Duodenal mucosa (tissue), 2 donors: ENCODE data around the gene FLYWCH2.

Experiments
- H3K27ac ChIP-seq: one replicate; pipeline ENCODE4 v1.7.0; 2013; ENCODE audit warnings: low read depth, low read length
- H3K27me3 ChIP-seq, 2 donors: one replicate each; pipeline ENCODE4 v1.7.0; 2013; ENCODE audit warnings: low read length in 2 of 2, control low read depth in 1 of 2; ENCODE audit not compliant: insufficient read depth in 2 of 2, control insufficient read depth in 1 of 2
- H3K36me3 ChIP-seq, 2 donors: one replicate each; pipeline ENCODE4 v1.7.0; 2013; ENCODE audit warnings: low read length in 2 of 2, control low read depth in 1 of 2; ENCODE audit not compliant: insufficient read depth in 2 of 2, control insufficient read depth in 1 of 2
- H3K4me1 ChIP-seq, 2 donors: one replicate each; pipeline ENCODE4 v1.7.0; 2013; ENCODE audit warnings: low read length in 2 of 2, control low read depth in 1 of 2; ENCODE audit not compliant: insufficient read depth in 2 of 2, control insufficient read depth in 1 of 2
- H3K4me3 ChIP-seq, 2 donors: one replicate each; pipeline ENCODE4 v1.7.0; 2013; ENCODE audit warnings: low read length in 2 of 2, low read depth in 1 of 2
- H3K9ac ChIP-seq, 2 donors: one replicate each; pipeline ENCODE4 v1.7.0; 2013; ENCODE audit warnings: low read length in 2 of 2, low read depth in 1 of 2
- H3K9me3 ChIP-seq, 2 donors: one replicate each; pipeline ENCODE4 v1.7.0; 2013; ENCODE audit warnings: low read length in 2 of 2, control low read depth in 1 of 2; ENCODE audit not compliant: control insufficient read depth in 1 of 2

FLYWCH2 gene, protein sequence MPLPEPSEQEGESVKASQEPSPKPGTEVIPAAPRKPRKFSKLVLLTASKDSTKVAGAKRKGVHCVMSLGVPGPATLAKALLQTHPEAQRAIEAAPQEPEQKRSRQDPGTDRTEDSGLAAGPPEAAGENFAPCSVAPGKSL

GRCh38 chr16:2882650-2883457 is at the start of gene FLYWCH2:
TSS of gene FLYWCH2 (plus strand) at chr16:2883215. CDS start at chr16:2896450, 13,235 bp downstream.
- H3K27me3 ChIP-seq, result no peaks in the 10 kb centered on the region
- H3K27ac ChIP-seq, result peak within 1 kb of the TSS; percentile 93
- H3K9me3 ChIP-seq, result no peaks in the 10 kb centered on the region

GRCh38 chr16:2833776-2834175 is 49.2 kb upstream of the FLYWCH2 start:
- Histone ChIP-seq H3K4me3 (no peak overlapping the region), H3K36me3 (no peaks in the 10 kb centered on the region), H3K27me3 (peaks cover 0 to 3% of the 10 kb centered on the region in 2 donors), H3K9me3 (no peaks in the 10 kb centered on the region), H3K27ac (no peak overlapping the region), H3K9ac (no peak overlapping the region), H3K4me1 (peaks cover 22 to 24% of the 10 kb centered on the region in 2 donors)

More at GRCh38 chr16:2882650-2883457, at the start of gene FLYWCH2:
- H3K9ac ChIP-seq, result peak within 1 kb of the TSS; percentile 83 to 96
- peaks cover 0 to 10% of the 10 kb centered on the region in 2 donors for H3K4me1 ChIP-seq
- no peaks in the 10 kb centered on the region for H3K36me3 ChIP-seq
- peak within 1 kb of the TSS; percentile 78 to 85 for H3K4me3 ChIP-seq

- H3K4me1 ChIP-seq, result peaks cover 15 to 17% of the 10 kb centered on the region in 2 donors
- H3K4me3 ChIP-seq, result no peak overlapping the region
- H3K27me3 ChIP-seq, result peaks cover 0 to 3% of the 10 kb centered on the region in 2 donors
- H3K9me3 ChIP-seq, result no peaks in the 10 kb centered on the region
- no peak overlapping the region for H3K27ac ChIP-seq
- no peaks in the 10 kb centered on the region for H3K36me3 ChIP-seq
- H3K9ac ChIP-seq, result no peak overlapping the region
Observed at GRCh38 chr16:2834968-2835367, 48.0 kb upstream of the FLYWCH2 start.

GRCh38 chr16:2835638-2836493 is 47.1 kb upstream of the FLYWCH2 start:
- no peaks in the 10 kb centered on the region for H3K36me3 ChIP-seq
- H3K27me3 ChIP-seq, result peaks cover 0 to 3% of the 10 kb centered on the region in 2 donors
- H3K4me1 ChIP-seq, result peaks cover 10 to 11% of the 10 kb centered on the region in 2 donors
- H3K9me3 ChIP-seq, result no peaks in the 10 kb centered on the region
- H3K4me3 ChIP-seq, result no peak overlapping the region
- peak overlapping the region in 1 of 2 donors; percentile 39 for H3K9ac ChIP-seq
- H3K27ac ChIP-seq, result no peak overlapping the region

DNA sequence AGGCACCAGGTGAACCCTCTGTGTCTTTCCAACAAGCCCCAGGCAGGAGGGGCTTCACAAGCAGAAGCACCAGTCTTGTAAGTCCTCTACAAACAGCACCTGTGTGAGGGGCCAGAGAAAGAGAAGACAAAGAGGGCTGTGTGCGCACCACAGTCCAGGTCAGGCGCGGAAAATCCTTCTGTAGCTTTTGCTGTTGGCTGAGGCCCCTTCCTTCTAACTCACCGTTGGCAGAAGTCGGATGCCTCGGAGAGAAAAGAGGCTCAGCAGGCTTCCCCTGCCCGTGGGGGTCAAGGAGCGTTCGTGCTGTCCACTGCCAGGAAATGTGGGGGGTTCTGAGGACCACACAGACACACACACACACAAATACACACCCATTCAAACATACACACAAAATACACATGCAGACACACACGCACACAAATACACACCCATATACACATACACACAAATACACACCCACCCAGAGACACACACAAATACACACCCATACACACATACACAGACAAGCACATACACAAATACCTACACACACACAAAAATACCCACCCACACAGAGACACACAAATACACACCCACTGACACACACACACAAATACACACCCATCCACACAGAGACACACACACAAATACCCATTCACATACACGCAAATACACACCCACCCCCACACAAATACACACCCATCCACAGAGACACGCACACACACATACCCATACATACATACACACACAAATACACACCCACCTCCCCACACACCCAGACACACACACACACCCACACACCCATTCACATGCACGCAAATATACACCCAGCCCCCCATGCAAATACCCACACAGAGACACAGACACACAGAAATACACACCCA is 46.1 kb upstream of the FLYWCH2 start:
- no peak overlapping the region for H3K9ac ChIP-seq
- no peak overlapping the region for H3K4me3 ChIP-seq
- no peak overlapping the region for H3K27ac ChIP-seq
- H3K36me3 ChIP-seq, result no peaks in the 10 kb centered on the region
- H3K4me1 ChIP-seq, result peaks cover 14% of the 10 kb centered on the region in 2 donors
- peaks cover 0 to 5% of the 10 kb centered on the region in 2 donors for H3K27me3 ChIP-seq
- H3K9me3 ChIP-seq, result no peaks in the 10 kb centered on the region

- no peak overlapping the region for H3K9ac ChIP-seq
- H3K4me3 ChIP-seq, result no peak overlapping the region
- no peaks in the 10 kb centered on the region for H3K36me3 ChIP-seq
- H3K9me3 ChIP-seq, result no peaks in the 10 kb centered on the region
- peaks cover 17 to 22% of the 10 kb centered on the region in 2 donors for H3K4me1 ChIP-seq
- H3K27me3 ChIP-seq, result peaks cover 0 to 5% of the 10 kb centered on the region in 2 donors
- H3K27ac ChIP-seq, result no peak overlapping the region
Observed at GRCh38 chr16:2838928-2839327, 44.1 kb upstream of the FLYWCH2 start.

- no peaks in the 10 kb centered on the region for H3K36me3 ChIP-seq
- H3K4me3 ChIP-seq, result no peak overlapping the region
- H3K27ac ChIP-seq, result no peak overlapping the region
- no peak overlapping the region for H3K9ac ChIP-seq
- H3K27me3 ChIP-seq, result peaks cover 0 to 5% of the 10 kb centered on the region in 2 donors
- H3K4me1 ChIP-seq, result peaks cover 17 to 22% of the 10 kb centered on the region in 2 donors
- no peaks in the 10 kb centered on the region for H3K9me3 ChIP-seq
Observed at GRCh38 chr16:2839650-2840450, 43.2 kb upstream of the FLYWCH2 start.

DNA sequence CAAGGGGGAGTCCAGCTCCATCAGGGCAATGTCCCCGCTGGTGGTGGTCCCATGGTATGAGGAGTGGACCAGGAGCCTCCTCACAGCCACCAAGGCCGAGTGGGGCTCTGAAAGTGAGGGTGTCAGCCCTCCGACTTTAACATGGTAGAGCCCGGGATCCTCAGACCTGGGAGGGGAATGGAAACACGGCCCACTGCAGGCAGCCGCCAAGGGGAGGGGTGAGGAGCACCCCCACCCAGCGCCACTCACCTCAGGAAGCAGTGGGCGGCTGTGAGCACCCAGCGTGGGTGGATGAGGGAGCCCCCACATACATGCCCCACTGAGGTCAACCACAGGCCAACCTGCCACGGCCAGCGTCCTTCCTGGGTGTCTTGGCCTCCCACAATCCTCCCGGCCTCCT is 42.1 kb upstream of the FLYWCH2 start:
- Histone ChIP-seq H3K27ac (no peak overlapping the region), H3K9me3 (no peaks in the 10 kb centered on the region), H3K4me1 (peaks cover 10 to 16% of the 10 kb centered on the region in 2 donors), H3K27me3 (peaks cover 0 to 5% of the 10 kb centered on the region in 2 donors), H3K4me3 (no peak overlapping the region), H3K36me3 (no peaks in the 10 kb centered on the region), H3K9ac (no peak overlapping the region)
